ENCODE results near the gene ATP8B3. TPM values are rescaled to one million over a fixed set of nuclear protein-coding genes. Genes with fewer than 3 reads are reported as not detected.

The ATP8B3 gene
- total RNA-seq, 4 donors from 2014 or later = 0.27 to 0.75 TPM; not detected in 2

DNA sequence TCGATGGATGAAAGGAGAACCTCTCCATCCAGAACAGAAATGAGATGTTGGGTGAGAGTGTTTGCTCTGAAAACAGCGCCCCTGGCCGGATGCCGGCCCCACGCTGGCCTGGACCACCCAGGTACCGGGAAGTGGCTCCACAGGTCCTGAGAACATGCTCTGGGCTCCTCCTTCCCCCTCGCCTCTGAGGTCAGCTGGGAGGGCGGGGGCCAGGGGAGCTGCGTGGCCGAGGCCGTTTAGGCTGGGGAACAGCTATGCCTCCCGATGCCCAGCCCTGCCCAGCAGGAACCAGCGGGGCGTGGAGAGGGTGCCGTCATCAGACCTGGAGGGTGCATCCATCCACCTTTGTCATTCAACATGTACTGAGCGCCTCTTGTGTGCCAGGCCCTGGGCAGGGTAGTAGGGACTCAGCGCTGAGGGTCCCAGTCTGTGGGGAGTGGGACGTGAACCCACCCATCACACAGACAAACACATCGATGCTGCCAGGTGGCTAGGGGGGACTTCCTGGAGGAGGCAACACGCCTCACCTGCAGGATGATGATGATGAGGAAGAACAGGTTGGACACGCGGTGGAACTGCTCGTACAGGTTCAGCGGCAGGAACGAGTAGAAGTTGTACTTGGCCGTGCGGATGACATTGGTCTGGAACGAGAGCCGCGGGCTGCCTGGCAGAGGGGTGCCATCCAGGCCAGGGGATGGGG, 4.2 kb downstream of the ATP8B3 start:
- no peak for TF ChIP-seq EP300 (IDR thresholded peaks at IDR 0.05; ENCODE audit: low read depth)
- TF ChIP-seq, protein P1, sequence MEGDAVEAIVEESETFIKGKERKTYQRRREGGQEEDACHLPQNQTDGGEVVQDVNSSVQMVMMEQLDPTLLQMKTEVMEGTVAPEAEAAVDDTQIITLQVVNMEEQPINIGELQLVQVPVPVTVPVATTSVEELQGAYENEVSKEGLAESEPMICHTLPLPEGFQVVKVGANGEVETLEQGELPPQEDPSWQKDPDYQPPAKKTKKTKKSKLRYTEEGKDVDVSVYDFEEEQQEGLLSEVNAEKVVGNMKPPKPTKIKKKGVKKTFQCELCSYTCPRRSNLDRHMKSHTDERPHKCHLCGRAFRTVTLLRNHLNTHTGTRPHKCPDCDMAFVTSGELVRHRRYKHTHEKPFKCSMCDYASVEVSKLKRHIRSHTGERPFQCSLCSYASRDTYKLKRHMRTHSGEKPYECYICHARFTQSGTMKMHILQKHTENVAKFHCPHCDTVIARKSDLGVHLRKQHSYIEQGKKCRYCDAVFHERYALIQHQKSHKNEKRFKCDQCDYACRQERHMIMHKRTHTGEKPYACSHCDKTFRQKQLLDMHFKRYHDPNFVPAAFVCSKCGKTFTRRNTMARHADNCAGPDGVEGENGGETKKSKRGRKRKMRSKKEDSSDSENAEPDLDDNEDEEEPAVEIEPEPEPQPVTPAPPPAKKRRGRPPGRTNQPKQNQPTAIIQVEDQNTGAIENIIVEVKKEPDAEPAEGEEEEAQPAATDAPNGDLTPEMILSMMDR (IDR thresholded peaks at IDR 0.05) = no peak
- TF ChIP-seq POLR2AphosphoS5 (IDR thresholded peaks at IDR 0.05) = no peak
- TF ChIP-seq POLR2A (IDR thresholded peaks at IDR 0.05) = no peak
- in situ Hi-C loops (cut with MboI; ENCODE audit: low pct_ligation_motif_present in 1 of 4, low pct_unique_long_range_greater_than_20kb in 1 of 4, low sequenced_read_pairs in 3 of 4) = loop anchor here in 1 of 4 donors (25.0 kb wide), 1 partner anchor 271 kb away; no protein-coding TSS in a partner anchor
- Histone ChIP-seq H3K27ac (no peak overlapping the region), H3K9me3 (no peaks in the 10 kb centered on the region), H3K27me3 (no peaks in the 10 kb centered on the region), H3K4me3 (no peak overlapping the region), H3K4me1 (peaks cover 6 to 11% (median 9%) of the 10 kb centered on the region in 4 donors), H3K36me3 (no peaks in the 10 kb centered on the region)
- WGBS, 2 donors (ENCODE audit: low coverage in 1 of 2) = 58% methylated on average over 23 of the region's 30 CpGs; no CpG with 5 or more reads in 1 of the 2 donors
- no peak for DNase-seq
- intact Hi-C loops (cut with DNase I; ENCODE audit: low total_unique reads) = no loop called here

DNA sequence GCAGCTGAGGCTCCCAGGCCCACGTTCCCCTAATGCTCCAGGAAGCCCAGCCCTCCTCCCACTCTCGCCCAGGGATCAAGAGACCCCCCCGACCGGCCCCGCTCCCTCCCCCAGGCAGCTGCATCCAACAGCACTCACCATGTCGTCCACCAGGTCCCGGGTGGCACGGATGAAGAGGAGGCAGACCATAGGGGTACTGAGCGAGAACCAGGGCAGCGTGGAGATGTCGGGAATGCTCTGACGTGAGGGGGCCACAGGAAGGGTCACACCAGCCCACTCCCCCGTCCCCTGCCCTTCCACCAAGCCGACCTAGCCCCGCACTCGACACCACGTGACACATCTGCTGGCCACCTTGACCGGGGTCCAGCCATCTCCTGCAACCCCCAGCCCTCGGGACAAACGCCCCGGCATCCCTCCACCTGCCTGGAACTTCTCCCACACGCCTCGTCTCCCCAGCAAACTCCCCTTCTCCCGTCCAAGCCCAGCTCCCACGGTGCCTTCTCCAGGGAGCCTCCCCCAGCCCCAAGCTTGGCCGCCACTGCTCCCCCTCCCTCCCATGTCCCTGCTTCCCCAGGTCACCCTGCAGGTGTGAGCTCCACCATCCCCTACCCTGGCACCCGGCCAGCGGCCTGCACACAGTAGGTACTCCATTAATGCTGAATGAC, 4.9 kb downstream of the ATP8B3 start:
- Histone ChIP-seq H3K27me3 (no peaks in the 10 kb centered on the region), H3K36me3 (no peaks in the 10 kb centered on the region), H3K27ac (no peak overlapping the region), H3K4me1 (peaks cover 6 to 8% (median 7%) of the 10 kb centered on the region in 4 donors), H3K4me3 (no peak overlapping the region), H3K9me3 (no peaks in the 10 kb centered on the region)
- 65% methylated on average over 27 of the region's 28 CpGs; no CpG with 5 or more reads in 1 of the 2 donors for WGBS, 2 donors (ENCODE audit: low coverage in 1 of 2)
- no peak for DNase-seq
- in situ Hi-C loops (cut with MboI; ENCODE audit: low pct_ligation_motif_present in 1 of 4, low pct_unique_long_range_greater_than_20kb in 1 of 4, low sequenced_read_pairs in 3 of 4) = loop anchor here in 1 of 4 donors (25.0 kb wide), 1 partner anchor 270 kb away; no protein-coding TSS in a partner anchor
- no peak for TF ChIP-seq EP300 (IDR thresholded peaks at IDR 0.05; ENCODE audit: low read depth)
- TF ChIP-seq, protein P1 (IDR thresholded peaks at IDR 0.05) = no peak
- TF ChIP-seq POLR2AphosphoS5 (IDR thresholded peaks at IDR 0.05) = no peak
- TF ChIP-seq POLR2A (IDR thresholded peaks at IDR 0.05) = no peak
- intact Hi-C loops (cut with DNase I; ENCODE audit: low total_unique reads) = no loop called here

DNA sequence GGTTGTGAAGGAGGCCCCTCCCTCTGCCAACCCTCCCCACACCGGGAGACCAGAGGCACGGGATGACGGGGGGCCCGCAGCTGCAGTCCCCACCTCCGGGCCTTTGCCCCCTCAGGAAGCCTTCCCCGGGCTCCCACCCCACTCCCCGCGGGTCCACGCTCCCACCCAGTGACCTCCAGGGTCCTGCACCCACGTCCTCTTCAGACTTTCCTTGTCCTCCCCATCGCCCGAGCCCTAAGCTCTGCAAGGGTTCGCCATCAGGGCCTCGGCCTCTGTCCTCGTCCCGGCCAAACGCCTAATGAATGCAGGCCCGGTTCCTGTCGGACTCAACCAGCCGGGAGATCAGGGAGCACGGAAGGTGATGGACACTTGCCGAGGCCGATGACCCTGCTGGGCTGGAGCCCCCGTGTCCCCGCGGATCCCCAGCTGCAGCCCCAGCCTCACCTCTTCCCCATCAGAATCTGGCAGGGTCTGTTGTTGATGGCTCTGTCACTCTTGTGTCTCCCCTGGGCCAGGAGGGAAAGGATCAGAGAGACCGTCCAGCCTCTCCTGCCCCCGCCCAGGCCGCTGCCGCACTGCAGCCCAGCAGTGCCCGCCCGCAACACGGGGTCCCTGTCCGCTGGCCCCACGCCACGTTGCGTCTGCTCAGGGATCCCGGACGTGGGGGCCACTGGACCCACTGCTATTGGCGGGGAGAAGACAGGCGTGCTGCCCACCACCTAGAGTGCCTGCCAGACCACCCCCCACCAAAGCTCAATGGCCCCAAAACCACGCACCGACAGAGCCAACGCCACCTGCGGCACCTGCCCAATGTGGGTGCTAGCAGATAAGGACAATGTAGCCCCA, 5.7 kb downstream of the ATP8B3 start:
- TF ChIP-seq, protein P1 (IDR thresholded peaks at IDR 0.05) = no peak
- TF ChIP-seq POLR2AphosphoS5 (IDR thresholded peaks at IDR 0.05) = no peak
- no peak for TF ChIP-seq EP300 (IDR thresholded peaks at IDR 0.05; ENCODE audit: low read depth)
- no peak for TF ChIP-seq POLR2A (IDR thresholded peaks at IDR 0.05)

More for the DNA sequence above, 5.7 kb downstream of the ATP8B3 start:
- no peaks in the 10 kb centered on the region for H3K36me3 ChIP-seq
- H3K27ac ChIP-seq = no peak overlapping the region
- no peak overlapping the region for H3K4me3 ChIP-seq
- H3K9me3 ChIP-seq = no peaks in the 10 kb centered on the region
- no peak for DNase-seq
- H3K27me3 ChIP-seq = no peaks in the 10 kb centered on the region
- WGBS, 2 donors (ENCODE audit: low coverage in 1 of 2) = 83% methylated on average over 40 of the region's 45 CpGs; no CpG with 5 or more reads in 1 of the 2 donors
- intact Hi-C loops (cut with DNase I; ENCODE audit: low total_unique reads) (no loop called here), in situ Hi-C loops (cut with MboI; ENCODE audit: low pct_ligation_motif_present in 1 of 4, low pct_unique_long_range_greater_than_20kb in 1 of 4, low sequenced_read_pairs in 3 of 4) (loop anchor here in 1 of 4 donors (25.0 kb wide), 1 partner anchor 269 kb away; no protein-coding TSS in a partner anchor)
- peaks cover 0 to under 1% (median under 1%) of the 10 kb centered on the region in 4 donors for H3K4me1 ChIP-seq
